ENCODE results near the gene SHCBP1.
"Not testable (repeated sequence)": the region's sequence is repeated elsewhere in the genome, so short reads cannot be mapped to it uniquely, and the experiment has no call there.

Gene SHCBP1

DNA sequence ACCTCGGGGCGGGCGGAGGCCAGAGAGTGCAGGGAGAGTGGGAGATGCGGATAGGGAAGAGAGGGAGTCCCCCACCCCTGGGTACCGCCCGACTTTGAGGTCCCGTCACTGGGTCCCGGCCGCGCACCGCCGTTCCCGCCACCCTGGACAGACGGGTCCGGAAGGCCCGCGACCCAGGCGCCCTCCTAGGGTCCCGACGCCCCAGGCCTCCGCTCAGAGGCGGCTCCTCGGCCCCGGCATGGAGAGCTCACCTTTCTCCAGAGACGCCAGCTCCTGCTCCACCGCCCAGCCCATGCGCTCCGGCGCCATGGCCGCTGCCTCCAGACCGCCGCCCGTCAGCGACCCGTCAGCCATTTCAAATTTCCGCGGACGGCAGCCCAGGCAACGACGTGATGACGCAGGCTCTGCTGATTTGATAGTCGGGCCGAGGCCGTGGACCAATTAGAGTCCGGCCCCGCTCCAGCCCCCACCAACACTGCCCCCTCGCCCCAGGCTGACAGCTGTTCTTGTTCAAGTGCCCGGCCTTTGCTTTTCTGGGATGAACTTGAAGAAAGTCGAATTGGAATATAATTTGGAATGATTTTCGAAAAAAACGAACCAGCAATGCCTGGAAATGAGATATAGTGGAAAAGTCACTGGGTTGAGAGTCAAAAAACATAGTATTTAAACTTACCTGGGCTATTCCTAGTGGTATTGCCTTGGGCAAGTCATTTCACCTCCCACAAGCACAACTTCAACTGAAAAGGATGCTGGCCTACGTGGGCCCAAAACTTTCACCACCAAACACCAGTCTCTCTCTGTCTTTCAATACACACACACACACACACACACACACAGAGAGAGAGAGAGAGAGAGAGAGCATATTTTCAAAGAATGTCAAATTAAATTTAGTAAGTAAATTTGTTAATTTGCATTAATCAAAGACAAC is at the start of gene SHCBP1:
SHCBP1 (minus strand) TSS at position 374 of the 928 bp plus-strand sequence; CDS start at position 354, 20 bp downstream.
- peak; percentile 85 for DNase-seq (ENCODE audit: low spot score)

GRCh38 chr16:46662123-46662522 is 40.9 kb upstream of the SHCBP1 start:
- no peak for DNase-seq (ENCODE audit: low spot score)

DNA sequence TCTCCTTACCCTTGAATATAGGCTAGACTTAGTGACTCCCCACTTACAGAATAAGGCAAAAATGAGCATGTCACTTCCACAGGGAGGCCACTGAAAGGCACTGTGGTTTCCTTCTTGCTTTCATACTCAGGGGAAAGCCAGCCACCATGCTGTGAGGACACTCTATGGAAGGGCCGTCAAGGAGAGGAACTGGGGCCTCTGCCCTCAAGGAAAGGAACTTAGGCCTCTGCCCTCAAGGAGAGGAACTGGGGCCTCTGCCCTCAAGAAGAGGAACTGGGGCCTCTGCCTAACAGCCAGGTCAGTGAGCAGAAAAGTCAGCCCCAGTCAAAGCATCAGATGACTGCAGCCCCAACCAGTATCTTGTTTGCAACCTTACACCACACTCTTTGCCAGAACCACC is 37.7 kb upstream of the SHCBP1 start:
- no peak for DNase-seq (ENCODE audit: low spot score)

DNA sequence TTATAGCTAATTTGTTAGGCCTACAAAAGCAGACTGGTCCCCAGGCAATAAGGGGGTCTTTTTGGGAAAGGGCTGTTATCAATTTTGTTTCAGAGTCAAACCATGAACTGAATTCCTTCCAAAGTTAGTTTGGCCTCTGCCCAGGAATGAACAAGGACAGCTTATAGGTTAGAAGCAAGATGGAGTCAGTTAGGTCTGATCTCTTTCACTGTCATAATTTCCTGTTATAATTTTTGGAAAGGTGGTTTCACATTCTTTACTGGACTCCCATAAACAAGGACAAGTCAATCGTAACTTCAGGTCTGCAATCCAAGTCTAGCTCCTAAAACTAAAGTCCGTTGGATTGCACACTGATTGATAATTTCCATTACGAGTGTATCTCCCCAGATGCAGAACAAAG is 30.1 kb upstream of the SHCBP1 start:
- DNase-seq (ENCODE audit: low spot score): no peak

GRCh38 chr16:46650254-46650623 is 29.1 kb upstream of the SHCBP1 start:
- DNase-seq (ENCODE audit: low spot score): no peak

GRCh38 chr16:46649588-46650253 is 28.5 kb upstream of the SHCBP1 start:
- DNase-seq (ENCODE audit: low spot score): no peak

GRCh38 chr16:46648656-46649055 is 27.5 kb upstream of the SHCBP1 start:
- DNase-seq (ENCODE audit: low spot score): no peak

DNA sequence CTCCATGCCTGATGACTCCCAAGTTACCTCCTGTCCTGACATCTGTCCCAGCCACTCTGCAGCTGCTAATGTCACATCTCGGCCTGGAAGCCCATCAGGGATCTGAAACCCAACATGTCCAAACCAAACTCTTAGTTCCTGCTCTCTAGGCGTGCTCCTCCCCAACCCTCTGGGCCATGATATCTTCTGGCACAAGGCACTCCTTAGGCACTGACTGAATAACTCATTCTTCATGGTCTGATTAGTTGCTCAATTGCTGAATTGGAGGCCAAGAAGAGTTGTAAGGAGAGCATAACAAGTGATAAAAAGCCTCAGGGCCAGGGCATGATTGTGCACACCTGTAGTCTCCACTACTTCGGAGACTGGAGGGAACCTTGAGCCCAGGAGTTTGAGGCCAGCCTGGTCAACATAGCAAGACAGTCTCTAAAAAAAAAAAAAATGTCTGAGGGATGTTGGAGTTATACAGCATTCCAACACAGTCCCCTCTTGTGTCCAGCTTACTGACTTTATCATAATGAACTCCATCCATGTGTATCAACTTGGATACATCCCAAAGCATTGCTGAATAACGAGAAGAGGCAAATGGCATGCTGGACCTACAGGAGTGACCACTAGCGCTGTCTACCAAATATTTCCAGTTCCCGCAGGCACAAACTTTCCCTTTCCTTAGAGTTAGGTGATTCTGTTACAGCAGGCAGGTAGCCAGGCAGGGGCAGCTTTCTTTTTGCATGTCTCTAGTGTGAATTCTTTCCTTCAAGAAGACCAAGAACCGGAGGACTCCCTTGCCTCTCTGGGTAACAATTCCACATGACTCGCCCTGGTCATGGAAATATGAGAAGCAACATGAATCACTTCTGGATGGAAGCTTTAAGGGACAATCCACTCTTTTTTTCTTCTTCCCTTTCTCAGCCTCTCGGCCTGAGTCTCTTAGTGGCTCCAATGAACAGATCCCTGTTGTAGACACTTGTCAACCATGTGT is 18.1 kb upstream of the SHCBP1 start:
- no peak for DNase-seq (ENCODE audit: low spot score)

DNA sequence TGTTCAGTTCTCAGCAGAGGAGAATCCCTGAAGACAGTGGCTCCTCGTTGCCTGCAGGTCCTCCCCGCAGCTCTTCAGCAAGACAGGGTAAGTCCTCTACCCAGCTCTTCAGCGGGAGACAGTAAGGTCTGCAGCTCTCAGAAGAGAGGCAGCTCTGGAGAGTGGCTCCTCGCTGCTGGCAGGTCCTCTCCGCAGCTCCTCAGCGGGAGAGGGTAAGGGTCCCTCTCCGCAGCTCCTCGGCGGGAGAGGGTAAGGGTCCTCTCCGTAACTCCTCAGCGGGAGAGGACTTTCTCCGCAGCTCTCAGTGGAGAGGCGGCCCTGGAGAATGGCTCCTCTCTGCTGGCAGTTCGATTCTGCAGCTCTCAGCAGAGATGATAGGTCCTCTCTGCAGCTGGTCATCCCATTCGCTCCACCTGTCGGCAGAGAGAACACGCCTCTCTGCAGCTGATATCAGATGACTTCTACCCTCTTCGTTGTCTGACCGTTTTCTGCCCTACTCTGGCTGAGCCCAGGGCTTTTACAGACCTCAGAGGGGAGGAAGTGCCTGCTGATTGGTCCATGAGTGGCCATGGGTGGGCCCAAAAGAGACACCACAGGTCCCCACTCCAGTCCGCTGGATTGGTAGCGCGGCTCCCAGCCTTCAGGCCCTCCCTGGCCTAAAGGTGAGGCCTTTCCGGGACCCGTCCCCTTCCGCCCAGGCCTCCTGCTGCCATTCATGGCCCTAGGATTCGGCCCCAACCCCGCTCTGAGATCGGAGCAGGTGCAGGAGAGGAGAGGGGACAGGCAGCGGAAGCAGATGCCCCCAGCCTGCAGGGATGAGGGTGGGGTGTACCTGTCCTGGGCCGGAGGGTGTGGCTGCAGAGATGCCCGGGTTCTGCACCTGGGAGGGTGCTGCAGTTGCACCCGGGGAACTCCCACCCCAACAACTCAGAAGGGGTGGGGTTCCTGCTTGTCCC is 11.9 kb upstream of the SHCBP1 start:
- DNase-seq (ENCODE audit: low spot score): no peak

GRCh38 chr16:46629331-46630219 is 8.4 kb upstream of the SHCBP1 start:
- DNase-seq (ENCODE audit: low spot score): no peak

DNA sequence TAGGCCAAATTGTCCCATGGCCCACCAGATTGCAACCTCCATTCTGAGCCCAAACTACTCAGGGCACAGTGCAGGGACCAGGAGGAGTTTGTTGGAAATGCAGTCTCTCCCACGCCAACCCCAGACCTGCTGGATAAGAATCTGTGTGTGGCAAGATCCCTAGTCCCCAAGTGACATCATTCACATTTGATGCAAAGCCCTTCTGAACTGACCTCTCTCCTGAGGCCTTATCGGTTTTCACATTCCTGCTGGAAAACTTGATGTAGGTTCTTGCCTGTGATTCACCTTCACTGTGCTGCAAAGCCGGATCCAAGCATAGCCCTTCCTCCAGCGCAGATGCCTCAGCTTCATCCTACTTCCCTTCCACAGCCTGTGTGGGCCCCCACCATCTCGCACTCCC is 6.6 kb upstream of the SHCBP1 start:
- DNase-seq (ENCODE audit: low spot score): no peak

GRCh38 chr16:46626681-46627080 is 5.5 kb upstream of the SHCBP1 start:
- not testable (repeated sequence) for DNase-seq (ENCODE audit: low spot score)

GRCh38 chr16:46624862-46625261 is 3.7 kb upstream of the SHCBP1 start:
- DNase-seq (ENCODE audit: low spot score): not testable (repeated sequence)

DNA sequence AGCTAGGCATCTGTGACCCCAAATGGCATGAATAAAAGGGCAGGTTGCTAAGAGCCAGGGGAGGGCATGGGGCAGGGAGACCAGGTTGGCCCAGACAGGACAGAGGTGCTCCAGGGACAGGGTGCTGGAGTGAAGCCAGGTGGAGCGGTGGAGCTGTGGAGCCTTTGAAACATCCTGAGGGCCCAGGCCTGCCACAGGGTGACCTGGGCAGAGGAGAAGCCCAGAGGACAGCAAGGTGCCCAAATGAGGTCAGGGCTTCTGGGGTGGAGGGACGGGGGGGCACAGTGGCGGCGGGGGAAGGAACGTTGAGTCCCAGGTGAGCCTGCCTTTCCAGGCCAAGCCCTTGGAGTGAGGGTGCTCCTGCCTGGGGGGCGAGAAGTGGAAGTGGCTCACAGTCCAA is 2.5 kb upstream of the SHCBP1 start:
- not testable (repeated sequence) for DNase-seq (ENCODE audit: low spot score)

- not testable (repeated sequence) for DNase-seq (ENCODE audit: low spot score)
Measured at GRCh38 chr16:46623246-46623645, 2.1 kb upstream of the SHCBP1 start.

DNA sequence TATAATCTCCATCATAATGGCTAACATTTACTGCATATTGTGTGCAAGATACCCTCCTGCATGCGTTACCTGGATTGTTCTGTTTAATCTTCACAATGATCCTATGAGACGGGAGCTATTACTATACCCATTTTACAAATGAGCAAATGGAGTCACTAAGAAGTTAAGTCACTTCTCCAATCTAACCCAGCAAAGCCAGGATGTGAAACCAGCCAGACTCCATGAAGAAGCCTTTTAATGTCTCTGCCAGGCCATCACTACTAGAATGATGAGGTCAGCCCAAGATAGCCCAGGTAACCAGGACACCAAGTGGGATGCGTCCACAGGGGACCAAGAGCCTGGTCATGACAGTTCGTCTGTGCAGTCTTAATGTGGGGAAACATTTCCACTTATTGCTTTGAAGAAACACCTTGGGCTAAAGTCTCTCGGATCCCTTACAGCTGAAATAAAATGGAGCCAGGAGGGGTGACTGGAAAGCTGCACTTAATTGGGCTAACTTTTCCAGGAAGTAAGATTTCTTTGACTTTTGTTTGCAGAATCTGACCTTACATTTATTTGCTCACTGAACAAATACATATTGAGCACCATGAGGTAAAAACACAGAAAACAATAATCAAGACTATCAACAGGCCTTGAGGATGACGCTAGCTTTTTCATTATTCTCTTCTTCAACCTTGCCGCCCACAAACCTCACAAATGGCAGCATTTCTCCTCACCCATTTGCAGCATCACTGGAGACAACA is 926 bp upstream of the SHCBP1 start:
- no peak for DNase-seq (ENCODE audit: low spot score)

DNA sequence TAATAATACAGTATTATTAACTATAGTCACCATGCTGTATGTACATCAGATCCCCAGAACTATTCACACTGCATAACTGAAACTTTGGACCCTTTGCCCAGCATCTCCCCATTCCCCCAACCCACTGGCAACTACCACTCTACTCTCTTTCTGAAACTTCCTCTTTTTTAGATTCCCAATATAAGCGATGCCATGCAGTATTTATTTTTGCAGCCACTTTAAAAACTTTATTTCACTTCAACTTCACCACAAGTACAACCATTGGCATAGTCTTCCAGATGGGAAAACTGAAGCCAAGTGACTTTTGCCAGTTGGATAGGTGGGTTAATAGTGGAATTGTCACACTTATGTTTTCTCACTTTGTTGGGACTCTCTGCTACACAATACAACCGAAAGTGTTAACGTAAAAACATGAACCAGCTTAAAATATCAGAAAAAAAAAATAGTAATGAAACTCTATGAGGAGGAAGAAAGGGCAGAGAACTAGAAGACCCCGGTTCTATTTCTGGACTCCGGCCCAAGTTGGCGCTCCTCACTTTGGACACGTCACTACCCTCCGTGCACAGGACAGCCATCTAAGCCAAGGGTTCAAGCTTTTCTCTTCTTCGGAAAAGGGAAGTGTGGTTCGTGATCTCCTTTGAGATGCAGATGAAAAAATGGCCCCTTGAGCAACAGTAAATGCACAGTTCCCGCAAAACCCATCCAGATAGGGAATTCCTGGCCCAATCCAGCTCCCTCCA is 743 bp downstream of the SHCBP1 start:
- peak; percentile 49 for DNase-seq (ENCODE audit: low spot score)

- no peak for DNase-seq (ENCODE audit: low spot score)
Measured at GRCh38 chr16:46618516-46618915, 2.7 kb downstream of the SHCBP1 start.
